RKO (cell line): Measurements from ENCODE around the gene RBM6.
A peak's percentile ranks its signal among the peaks of the same experiment; 100 is the strongest.

Experiments
- DNase-seq: peaks from one replicate; pipeline ENCODE4 v3.0.0-alpha.2; 2016; ENCODE audit warnings: low spot score

Gene RBM6

DNA sequence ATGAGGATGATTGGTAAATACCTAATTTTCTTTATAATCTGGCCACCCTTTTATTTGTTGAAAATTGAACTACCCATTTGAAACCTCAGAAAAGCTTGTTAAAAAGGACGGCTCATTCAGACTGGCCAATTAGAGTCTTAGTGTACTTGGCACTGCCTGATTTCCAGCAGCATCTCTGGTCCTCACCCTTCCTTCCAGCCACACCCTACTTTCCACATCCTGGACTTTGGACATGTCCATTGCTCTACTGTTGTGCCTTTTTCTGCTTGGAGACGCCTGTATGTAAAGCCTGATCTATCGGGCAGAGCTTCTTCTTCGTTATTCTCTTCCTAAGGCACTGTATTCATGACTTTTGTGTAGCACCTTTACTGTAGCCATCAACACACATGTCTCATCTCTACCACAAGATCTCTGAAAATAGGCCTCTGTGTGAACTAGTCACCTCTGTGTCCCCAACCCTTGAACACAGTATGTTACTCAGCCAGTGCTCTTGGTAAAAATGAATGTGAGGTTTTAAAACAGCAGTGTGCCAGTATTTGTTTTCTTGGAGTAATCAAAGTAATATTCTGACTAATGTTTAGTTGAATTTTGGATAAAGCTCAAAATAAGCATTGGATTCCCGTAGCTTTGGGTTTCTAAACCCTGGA is 155.5 kb downstream of the RBM6 start:
- no peak for DNase-seq

DNA sequence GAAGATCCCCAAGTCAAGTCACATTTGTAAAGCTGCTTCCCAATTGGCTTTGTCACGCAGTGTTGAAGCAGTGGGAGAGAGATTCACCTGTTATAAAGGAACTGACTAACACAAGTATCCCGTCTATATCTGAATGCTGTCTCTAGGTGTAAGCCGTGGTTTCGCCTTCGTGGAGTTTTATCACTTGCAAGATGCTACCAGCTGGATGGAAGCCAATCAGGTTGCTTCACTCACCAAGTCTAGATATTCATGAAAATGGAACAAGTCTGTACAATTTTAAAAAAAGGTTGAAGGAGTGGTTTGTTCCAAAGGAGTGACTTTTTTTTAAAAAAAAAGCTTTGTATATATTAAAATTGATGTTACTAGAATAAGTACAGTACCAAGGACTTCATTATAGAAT is 160.4 kb downstream of the RBM6 start:
- no peak for DNase-seq

DNA sequence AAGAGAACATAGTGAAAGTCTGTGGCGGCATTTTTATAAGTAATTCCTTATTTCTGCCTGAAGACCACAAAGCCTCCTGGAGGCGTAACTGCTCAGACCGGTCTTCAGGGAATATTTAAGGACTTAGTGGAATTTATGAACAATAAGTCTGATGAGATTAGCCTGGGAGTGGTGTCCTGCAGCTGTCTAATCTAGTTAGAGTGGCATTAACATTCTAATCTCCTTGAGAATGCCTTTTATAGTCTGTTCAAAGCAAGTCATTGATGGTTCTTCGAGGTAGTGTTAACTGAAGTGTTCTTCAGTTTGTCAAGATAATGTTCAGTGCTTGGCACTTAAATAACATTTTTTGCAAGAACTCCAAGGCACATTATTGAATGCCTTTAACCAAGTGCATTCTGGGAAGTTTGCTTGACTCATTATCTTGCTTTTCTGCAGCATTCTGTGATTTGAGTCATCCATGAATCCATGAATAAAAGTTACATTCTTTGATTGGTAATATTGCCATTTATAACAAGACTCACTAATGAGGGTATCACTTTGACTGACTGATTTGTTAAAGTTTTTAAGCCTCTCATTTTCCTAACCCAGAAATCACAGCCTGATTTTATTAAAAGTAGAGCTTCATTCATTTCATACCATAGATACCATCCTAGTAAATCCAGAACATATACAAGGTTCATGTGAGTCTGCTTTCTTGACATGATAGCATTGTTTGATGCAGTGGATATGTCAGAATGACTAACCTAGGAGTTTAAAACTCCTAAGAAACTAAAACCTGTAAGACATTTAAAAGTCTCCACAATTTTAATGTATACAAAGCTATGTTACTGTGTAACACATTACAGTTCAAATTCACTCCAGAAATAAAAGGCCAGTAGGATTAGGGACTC is 161.3 kb downstream of the RBM6 start:
- no peak for DNase-seq

DNA sequence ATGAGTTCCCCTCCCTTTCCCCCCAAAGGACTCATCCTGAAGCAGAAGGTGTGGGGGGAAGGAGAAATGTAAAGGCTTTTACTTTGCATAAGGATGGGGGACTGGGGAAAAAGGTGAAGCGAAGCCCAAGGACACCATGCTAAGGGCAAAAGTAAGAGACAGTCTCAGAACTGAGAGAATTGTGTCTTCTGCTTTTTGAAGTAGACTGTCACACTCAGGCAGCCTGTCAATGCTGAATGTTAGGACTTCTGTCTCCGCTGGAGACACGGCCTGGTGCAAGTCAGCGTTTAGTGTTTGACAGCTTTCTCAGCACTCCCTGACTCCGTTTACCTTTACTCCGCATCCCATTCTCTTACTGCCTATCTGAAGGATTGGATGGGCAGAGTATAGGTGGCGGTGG is 162.6 kb downstream of the RBM6 start:
- DNase-seq, result no peak

DNA sequence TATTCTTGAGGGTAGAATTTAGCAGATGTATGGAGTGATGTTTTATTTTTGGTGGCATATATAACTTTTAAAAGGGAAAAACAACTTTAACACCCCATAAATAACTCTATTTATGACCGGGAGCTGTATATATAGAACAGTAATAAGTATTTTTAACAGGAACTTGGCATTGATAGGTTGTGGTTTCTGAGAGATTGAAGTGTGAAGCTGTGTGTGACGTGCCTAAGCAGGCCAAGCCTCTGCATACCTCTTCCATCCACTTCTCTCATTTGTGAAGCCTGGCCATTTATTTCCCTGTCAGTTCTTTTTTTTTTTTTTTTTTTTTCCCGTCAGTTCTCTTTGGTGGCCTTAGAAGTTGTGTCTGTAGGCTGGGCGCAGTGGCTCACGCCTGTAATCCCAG is 171.8 kb downstream of the RBM6 start:
- DNase-seq, result no peak

DNA sequence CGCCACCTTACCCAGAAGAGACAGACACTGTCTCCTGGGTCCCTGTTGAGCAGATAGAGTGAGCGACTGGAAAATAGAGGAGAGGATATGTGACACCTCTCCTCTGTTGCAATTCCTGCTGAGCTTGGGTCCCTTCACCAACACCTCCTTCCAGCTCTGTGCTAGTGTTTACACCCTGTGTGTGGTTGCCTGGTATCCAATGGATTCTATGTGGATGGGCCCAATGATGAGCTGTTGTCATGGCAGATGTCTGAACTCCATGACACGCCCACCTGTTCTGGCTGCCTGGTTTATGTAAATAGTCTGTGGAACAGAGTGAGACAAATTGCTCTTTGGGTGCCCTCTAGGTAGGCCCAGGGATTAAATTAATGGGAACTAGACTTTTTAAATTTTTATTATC is 172.5 kb downstream of the RBM6 start:
- DNase-seq, result no peak

DNA sequence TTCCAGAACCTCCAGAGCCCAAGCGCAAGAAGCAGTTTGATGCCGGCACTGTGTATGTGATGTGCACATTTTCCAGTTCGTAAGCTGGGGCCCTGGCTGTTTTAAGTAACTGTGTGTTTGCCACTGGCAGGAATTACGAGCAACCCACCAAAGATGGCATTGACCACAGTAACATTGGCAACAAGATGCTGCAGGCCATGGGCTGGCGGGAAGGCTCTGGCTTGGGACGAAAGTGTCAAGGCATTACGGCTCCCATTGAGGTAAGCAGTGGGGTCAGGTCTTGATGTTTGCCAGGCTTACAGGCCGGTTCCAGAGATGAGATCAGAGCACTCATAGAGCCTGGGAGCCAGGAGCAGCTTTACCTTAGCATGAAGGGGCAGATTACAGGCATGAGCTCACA is 177.2 kb downstream of the RBM6 start:
- no peak for DNase-seq

DNA sequence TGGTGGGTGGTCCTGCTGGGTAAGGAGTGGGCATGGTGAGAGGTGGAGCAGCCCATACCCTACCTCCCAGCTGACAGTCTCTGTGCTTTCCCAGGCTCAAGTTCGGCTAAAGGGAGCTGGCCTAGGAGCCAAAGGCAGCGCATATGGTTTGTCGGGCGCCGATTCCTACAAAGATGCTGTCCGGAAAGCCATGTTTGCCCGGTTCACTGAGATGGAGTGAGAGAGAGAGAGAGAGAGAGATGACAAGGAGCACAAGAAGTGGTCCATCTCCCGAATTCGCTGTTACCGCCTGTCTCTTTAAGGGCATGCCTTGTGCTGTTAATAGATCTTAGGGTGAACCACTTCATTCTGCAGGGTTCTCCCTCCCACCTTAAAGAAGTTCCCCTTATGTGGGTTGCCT is 178.3 kb downstream of the RBM6 start:
- DNase-seq, result no peak

DNA sequence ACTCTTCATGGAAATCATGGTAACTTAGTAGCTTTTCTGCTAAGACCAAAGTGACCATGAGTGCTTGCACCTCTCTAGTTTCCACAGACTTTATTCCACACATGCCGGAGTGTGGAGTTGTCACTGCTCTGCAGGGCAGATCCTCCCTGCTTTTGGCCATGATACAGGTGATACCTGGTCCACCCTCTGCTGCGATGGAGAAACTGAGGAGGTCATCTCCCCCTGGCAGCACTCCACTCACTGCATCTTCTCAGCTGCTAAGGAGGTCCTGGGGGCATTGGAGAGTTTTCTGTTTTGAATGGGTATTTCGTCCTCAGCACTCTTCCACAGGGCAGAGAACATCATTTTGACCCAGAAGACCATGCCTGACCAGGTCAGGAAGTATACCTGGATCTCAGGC is 179.8 kb downstream of the RBM6 start:
- DNase-seq, result no peak

DNA sequence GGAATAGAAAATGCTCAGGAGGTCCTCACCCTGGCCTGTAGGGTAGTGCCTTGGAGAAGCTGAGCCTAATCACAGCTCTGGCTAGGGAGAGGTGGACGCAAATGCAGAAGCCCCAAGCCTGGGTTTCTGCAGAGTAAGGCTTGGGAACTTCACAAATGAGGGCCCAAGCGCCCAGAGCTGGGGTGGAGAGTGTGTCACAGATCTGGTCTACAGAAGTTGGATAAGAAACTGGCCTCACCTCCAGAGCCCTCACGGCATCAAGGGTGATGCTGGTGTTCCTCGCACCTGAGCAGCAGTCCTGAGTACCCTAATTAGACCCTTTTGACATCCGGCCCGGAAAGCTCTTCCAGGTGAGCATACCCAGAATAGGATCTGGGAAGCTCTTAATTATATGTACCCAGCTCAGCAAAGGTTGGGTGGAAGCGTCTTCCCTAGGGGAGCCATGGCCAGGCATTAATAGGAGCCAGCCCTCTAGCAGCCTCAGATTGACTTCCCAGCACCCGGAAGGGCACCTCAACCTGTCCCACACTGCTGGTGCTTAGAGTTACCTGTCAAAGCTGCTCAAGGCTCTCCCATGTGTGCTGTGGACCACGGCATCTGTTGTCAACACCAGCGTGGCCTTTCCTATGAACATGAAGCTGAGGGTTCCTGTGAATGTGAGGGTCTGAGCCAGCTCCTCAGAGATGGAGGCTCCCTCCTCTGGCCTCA is 180.6 kb downstream of the RBM6 start:
- no peak for DNase-seq

DNA sequence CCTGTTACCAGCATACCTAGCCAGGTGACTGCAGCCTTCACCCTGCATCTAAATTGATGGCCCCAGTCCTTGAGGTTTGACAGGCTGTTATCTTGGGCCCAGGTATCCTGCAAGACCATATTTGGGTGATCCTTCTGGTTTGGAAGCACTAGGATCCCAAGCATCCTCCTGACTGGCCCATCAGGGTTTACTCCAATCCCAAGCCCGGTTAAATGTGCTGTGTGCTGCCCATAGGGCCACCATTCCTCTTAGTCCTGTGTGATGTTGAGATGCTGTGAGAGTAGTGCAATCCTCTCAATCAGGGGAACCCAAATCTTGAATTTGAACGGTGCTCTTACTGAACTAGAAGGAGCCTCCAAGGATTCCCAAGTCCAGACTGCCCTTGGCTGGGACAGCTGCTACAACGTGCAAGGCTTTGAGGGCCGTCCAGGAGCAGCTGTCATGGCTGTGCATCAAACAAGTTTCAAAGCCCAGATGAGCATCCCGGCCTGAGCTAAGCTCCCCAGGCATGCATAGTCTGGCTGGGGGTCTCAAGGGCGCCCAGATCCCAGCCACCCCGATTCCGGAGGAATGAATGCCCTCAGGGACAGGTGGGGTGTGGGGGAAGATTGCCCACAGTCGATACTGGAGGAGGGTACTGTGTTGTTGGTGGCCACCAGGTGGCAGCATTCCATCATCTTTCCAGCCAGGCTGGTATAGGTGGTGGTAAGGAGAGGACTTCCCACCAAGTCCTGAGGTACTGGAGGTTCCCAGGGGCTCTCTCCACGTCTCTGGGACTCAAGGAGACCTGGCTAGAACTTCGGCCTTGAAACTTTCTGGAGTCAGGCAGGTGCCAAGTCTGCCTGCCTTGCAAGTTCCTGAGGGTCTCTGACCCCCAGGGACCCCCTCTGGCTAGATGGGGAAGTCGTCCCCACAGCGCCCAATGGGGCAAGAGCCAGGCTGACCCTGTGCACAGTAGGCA is 181.4 kb downstream of the RBM6 start:
- DNase-seq, result peak; percentile 79

DNA sequence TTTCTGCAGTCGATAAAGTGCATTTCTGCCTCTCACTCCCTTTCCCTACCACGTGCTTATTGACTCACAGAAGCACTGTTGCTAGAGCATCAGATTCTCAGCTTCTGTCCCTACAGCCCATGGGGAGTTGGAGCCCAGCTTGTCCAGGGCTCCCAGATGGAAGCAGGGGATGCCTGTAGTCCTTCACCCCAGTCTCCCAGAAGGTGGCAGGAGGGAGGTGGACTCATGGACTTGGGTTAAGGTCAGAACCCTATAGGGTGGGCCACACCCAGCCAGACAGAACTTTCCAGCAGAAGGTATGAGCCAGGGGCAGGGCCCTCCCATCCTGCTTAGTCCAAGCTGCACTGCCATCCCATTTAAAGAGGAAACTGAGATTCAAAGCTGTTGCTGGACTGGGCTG is 182.1 kb downstream of the RBM6 start:
- no peak for DNase-seq

DNA sequence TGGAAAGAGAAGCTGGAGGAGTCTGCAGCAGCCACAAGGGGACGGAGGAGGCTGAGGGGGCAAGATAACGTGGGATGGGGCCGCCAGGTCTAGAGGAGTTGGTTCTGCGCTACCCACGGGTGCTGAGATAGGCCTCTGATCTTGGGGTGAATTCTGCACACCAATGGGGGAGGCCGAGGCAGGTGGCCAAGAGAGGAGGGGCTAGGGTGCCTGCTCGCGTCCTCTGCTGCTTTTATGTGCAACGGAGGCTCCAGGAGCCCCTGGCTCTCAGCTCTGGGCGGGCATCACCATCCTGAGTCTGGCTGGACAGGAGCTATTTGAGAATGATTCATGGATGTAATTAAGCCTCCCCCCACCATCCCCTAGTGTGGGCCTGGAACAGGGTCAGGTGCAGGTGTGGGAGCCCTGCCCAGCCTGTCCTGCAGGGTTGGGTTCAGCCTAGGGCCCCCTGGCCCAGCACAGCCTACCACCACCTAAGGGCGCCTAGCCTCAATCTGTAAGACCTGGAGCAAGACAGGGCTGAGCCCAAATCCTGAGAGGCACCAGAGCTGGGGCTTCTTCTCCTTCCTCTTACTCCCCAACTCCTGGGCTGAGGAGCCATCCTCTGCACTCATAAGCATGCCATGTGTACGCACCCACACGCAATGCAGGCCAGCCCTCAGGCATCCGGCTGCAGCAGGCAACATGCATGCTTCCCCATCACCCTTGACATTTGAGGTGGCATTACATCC is 182.9 kb downstream of the RBM6 start:
- no peak for DNase-seq

DNA sequence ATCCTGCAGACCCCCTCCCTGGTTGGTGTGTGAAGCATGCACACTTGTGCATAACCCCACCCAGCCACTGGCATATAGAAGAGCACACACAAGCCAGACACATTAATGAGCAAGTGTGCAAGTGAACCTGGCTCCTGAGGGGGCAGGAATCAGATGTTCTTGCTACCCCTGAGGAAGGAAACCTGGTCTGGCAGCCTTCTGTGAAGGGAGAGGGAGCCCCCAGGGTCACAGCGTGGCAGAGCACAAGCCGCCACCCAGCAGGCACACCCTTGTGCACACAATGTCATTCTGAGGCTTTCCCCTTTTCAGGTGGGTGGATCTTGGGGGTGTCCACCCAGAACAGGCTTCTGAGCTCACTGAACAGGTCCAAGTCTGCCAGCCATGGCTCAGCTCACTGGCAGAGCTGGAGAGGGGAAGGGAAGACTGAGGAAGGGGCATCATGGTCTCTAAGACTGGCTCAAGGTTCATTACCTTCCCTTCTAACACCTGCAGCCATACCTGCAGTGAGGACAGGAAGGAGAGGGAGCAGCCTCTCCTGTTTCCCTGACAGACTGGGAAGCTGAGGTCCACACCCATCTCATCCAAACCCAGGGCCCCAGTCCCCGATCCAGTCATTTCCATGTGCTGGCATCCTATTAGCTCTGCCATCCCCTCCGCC is 183.6 kb downstream of the RBM6 start:
- no peak for DNase-seq

DNA sequence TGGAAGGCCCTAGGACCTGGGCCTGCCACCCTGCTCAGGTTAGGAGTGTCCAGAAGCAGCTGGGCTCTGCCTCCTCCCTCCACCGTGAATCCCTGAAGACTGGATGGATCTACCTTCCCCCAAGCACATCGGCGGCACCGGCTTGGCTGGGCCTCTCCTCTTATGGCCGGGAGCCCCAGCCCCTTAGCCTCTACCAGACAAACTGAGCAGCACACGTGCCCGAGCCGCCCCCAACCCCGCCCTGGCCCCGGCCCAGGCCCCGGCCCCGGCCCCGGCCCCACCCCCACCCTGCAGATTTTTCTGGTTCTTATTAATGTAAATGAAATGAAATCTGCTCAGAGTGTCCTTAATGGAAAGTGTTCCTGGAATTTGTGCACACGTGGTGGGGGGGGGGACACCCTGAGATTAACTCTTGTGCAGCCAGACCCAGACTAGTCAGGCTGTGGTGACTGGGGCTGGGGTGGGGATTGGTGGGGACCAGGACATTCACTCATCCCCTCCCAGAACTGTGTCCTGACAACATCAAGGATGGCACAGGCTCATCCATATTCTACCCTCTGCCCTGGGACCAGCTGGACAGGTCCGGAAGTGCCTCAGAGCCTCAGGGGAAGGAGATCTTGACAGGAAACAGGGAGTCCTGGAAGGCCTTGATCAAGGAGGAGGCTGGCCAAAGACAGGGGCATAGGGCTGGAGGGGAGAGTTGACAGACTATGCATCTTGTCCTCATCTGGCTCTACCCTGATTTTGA is 184.3 kb downstream of the RBM6 start:
- no peak for DNase-seq

DNA sequence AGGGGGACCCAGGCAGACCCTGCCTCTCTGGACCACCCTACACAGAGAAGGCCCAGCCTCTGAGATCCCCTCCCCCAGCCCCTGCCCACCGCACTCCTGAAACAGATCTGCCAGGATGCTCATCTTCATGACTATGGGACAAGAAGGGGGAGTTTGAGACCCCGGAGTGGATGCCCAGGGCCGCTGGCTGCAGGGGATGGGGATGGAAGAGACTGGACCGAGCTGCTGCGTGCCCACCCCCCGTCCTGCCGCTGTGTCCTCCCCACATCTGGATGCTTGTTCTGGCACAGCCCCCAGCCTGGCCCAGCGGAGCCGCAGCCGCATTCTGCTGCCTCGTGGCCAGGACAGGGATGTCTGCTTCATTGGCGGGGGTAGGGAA is 184.8 kb downstream of the RBM6 start:
- no peak for DNase-seq

DNA sequence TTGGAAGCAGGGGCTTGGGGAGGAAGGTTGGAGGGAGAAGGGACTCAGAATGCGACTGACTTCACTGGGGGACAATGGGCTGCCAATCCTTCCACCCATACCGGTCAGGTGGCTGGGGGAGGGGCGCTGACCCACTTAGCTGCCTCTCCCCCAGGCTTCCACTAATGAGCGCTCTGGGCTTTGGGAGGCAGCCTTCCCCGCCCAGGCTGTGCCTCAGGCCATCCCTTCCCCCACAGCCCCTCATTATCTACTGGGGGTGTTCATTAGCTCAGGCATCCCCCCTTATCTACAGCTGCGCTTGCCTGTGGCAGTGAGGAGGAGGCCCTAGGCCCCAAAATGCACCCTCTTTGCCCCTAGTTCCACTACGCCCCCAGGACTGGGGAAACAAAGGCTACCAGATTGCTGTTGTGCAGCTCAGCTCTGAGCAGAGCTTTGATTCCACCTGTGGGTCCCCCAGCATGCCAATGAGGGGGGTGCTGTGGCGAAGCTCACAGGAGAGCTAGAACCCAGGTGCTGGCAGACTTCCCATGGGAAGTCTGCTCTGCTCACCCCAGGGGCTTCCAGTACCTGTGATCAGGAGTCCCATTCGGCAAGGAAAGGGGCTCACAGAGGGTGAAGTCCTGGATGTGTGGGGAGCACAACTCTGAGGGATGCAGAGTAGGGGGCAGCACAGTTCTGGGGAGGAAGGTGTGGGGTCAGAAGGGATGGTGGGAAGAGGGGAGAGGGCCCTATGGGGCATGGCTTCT is 185.8 kb downstream of the RBM6 start:
- no peak for DNase-seq

DNA sequence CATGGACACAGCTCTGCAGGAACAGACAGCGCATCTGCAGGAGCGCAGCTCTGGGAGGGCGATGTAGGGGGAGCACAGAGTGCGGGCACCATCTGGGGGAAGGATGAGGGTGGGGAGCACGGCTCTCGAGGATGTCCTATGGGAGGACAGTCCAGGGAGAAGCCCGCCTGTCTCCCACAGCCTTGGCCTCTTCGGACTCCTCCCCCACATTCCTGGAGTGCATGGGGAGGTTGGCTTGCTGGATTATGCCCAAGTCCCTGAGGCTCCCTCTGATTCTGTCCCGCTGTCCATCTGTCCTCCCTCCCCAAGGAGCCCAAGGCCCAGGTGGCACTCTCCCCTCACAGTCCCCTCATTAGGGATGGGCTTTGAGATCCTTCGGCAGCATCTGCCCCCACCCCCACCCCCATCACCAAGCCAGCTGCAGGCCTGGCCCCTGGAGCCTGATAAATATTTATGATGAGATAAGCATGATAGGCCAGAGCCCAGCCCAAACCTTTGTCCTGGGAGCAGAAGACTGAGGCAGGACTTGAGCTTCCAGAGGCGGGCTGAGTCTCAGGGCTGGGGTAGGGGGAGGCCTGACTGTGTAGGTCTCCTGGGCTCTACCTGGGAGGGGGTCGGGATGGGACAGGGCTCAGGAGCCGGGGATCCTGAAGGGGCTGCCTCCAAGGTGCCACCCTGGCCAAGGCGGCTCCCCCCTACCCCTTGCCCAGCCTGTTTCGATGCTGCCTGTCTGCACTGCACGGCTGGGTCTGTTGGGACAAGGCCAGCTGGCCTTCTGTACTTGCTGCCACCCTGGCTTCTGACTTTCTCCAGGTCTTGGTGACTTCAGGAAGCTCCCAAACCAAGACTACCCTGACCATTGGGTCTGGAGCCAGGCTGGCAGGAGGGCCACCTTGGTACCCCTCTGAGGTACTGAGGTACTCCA is 186.6 kb downstream of the RBM6 start:
- no peak for DNase-seq
